ENCODE results near the gene HIVEP3. TPM values are rescaled to one million over a fixed set of nuclear protein-coding genes. Genes with fewer than 3 reads are reported as not detected.

The HIVEP3 gene
- total and polyA plus RNA-seq, 11 donors = 3.2 to 11.9 (median 5.0) TPM

- Histone ChIP-seq H3K4me3 (peak overlapping the region in 11 of 12 donors; percentile 9 to 57 (median 40)), H3K27ac (peak overlapping the region; percentile 37 to 82 (median 76)), H3K4me1 (peaks cover 0 to 37% (median 19%) of the 10 kb centered on the region in 12 donors), H3K36me3 (no peaks in the 10 kb centered on the region), H3K27me3 (no peaks in the 10 kb centered on the region), H3K9me3 (no peaks in the 10 kb centered on the region)
- DNase-seq = peak in 2 of 5 donors; percentile 36 to 48
- 28 to 42% (median 31%) methylated on average over 9 of the region's 9 CpGs for WGBS, 4 donors
- intact Hi-C loops (cut with DNase I) = loop anchor here in 1 of 10 donors (5.0 kb wide), 1 partner anchor 79 kb away; no protein-coding TSS in a partner anchor
- no peak for TF ChIP-seq POLR2A (IDR thresholded peaks at IDR 0.05)
- TF ChIP-seq, protein P1, sequence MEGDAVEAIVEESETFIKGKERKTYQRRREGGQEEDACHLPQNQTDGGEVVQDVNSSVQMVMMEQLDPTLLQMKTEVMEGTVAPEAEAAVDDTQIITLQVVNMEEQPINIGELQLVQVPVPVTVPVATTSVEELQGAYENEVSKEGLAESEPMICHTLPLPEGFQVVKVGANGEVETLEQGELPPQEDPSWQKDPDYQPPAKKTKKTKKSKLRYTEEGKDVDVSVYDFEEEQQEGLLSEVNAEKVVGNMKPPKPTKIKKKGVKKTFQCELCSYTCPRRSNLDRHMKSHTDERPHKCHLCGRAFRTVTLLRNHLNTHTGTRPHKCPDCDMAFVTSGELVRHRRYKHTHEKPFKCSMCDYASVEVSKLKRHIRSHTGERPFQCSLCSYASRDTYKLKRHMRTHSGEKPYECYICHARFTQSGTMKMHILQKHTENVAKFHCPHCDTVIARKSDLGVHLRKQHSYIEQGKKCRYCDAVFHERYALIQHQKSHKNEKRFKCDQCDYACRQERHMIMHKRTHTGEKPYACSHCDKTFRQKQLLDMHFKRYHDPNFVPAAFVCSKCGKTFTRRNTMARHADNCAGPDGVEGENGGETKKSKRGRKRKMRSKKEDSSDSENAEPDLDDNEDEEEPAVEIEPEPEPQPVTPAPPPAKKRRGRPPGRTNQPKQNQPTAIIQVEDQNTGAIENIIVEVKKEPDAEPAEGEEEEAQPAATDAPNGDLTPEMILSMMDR (IDR thresholded peaks at IDR 0.05) = peak in 3 of 12 donors; percentile 12 to 20 (median 16)
- ATAC-seq = peak; percentile 36 to 68 (median 58)
These were observed 27.4 kb downstream of the HIVEP3 start for GRCh38 chr1:41891199-41891896.

DNA sequence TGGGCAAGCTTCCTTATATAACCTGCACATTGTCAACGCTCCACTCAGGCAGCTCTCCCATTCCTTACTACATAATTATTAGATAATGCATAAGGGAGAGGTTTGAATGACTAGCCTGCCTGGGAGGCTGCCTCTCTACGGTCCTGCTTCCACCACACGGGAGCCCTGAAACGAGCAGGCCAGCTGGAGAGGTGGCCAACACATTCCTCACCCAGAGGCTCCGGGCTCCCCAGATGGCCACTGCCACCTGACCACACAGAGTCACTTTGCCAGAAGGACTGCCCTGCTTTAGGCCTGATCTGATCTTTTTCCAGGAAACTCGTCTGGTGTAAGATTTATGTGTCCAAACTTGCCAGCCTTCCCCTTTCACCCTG, 27.9 kb downstream of the HIVEP3 start:
- ATAC-seq = peak; percentile 72 to 89 (median 76)
- intact Hi-C loops (cut with DNase I) = loop anchor here in 1 of 10 donors (5.0 kb wide), 1 partner anchor 79 kb away; no protein-coding TSS in a partner anchor
- 30 to 55% (median 45%) methylated on average over 3 to 6 of the region's 6 CpGs for WGBS, 4 donors
- peak in 4 of 5 donors; percentile 36 to 72 (median 50) for DNase-seq
- peak overlapping the region in 5 of 12 donors; percentile 34 to 44 (median 40) for H3K4me3 ChIP-seq
- no peak for TF ChIP-seq POLR2A (IDR thresholded peaks at IDR 0.05)
- no peaks in the 10 kb centered on the region for H3K36me3 ChIP-seq
- H3K4me1 ChIP-seq = peaks cover 0 to 37% (median 19%) of the 10 kb centered on the region in 12 donors
- H3K9me3 ChIP-seq = no peaks in the 10 kb centered on the region
- H3K27ac ChIP-seq = peak overlapping the region; percentile 37 to 82 (median 76)
- no peaks in the 10 kb centered on the region for H3K27me3 ChIP-seq

GRCh38 chr1:41889506-41890414, 29.0 kb downstream of the HIVEP3 start:
- ATAC-seq (no peak), DNase-seq (no peak)
- WGBS, 4 donors = 91 to 97% (median 96%) methylated on average over 8 of the region's 8 CpGs
- Histone ChIP-seq H3K36me3 (no peaks in the 10 kb centered on the region), H3K27ac (peak overlapping the region in 10 of 12 donors; percentile 65 to 82 (median 76)), H3K9me3 (no peaks in the 10 kb centered on the region), H3K4me1 (peaks cover 0 to 41% (median 22%) of the 10 kb centered on the region in 12 donors), H3K4me3 (no peak overlapping the region), H3K27me3 (no peaks in the 10 kb centered on the region)
- intact Hi-C loops (cut with DNase I) = loop anchor here in 1 of 10 donors (5.0 kb wide), 1 partner anchor 77 kb away; no protein-coding TSS in a partner anchor
- no peak for TF ChIP-seq POLR2A (IDR thresholded peaks at IDR 0.05)
- TF ChIP-seq, protein P1 (IDR thresholded peaks at IDR 0.05) = no peak

DNA sequence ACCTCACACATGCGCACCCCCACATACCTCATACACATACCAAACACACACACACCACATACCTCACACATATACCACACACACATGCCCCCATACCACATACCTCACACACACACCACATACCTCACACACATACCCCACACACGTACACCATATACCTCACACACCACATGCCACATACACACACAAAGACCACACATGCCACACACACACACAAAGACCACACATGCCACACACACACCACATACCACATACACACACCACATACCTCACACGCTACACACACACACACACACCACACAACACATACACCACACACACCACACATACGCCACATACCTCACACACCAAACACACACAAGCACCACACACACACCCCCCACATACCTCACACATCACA, 30.0 kb downstream of the HIVEP3 start:
- Histone ChIP-seq H3K27me3 (no peaks in the 10 kb centered on the region), H3K9me3 (no peaks in the 10 kb centered on the region), H3K4me3 (no peak overlapping the region), H3K36me3 (no peaks in the 10 kb centered on the region), H3K27ac (no peak overlapping the region), H3K4me1 (peaks cover 0 to 42% (median 21%) of the 10 kb centered on the region in 12 donors)
- no peak for TF ChIP-seq POLR2A (IDR thresholded peaks at IDR 0.05)
- TF ChIP-seq, protein P1 (IDR thresholded peaks at IDR 0.05) = no peak
- intact Hi-C loops (cut with DNase I) = no loop called here
- ATAC-seq = no peak
- WGBS, 4 donors = 94 to 97% (median 97%) methylated on average over 4 of the region's 4 CpGs
- DNase-seq = no peak

Data from heart left ventricle (tissue), 16 donors.